ENCODE measurements around the gene ATP8B4. TPM values are rescaled to one million over a fixed set of nuclear protein-coding genes. Genes with fewer than 3 reads are reported as not detected.

Gene ATP8B4
- total RNA-seq, 1 donor from 2014 or later, result 9.4 TPM

DNA sequence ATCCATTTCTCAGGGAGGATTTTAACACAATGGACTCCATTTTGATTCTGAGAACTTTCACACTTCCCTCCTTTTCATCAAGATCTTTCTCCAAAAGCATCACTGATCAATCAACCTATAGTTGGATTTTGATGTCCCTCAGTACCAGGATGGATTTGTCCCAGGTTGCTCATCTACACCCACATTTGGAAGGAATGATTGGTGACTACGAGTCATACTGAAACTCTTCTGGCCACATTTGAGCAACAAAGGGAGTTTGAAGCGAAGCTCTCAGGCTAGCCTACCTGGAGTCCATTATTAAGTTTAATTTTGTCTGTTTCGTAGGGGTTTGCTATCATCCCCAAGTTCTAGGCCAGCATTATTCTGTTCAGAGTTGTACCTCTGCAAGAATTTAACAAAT lies 31.3 kb upstream of the ATP8B4 start:
- no peak overlapping the region for H3K4me3 ChIP-seq
- ATAC-seq (no peak), DNase-seq (no peak)
- no peaks in the 10 kb centered on the region for H3K36me3 ChIP-seq
- H3K27me3 ChIP-seq, result no peaks in the 10 kb centered on the region
- H3K9me3 ChIP-seq, result no peaks in the 10 kb centered on the region
- H3K27ac ChIP-seq, result no peak overlapping the region
- TF ChIP-seq, protein P1, sequence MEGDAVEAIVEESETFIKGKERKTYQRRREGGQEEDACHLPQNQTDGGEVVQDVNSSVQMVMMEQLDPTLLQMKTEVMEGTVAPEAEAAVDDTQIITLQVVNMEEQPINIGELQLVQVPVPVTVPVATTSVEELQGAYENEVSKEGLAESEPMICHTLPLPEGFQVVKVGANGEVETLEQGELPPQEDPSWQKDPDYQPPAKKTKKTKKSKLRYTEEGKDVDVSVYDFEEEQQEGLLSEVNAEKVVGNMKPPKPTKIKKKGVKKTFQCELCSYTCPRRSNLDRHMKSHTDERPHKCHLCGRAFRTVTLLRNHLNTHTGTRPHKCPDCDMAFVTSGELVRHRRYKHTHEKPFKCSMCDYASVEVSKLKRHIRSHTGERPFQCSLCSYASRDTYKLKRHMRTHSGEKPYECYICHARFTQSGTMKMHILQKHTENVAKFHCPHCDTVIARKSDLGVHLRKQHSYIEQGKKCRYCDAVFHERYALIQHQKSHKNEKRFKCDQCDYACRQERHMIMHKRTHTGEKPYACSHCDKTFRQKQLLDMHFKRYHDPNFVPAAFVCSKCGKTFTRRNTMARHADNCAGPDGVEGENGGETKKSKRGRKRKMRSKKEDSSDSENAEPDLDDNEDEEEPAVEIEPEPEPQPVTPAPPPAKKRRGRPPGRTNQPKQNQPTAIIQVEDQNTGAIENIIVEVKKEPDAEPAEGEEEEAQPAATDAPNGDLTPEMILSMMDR (IDR thresholded peaks at IDR 0.05), result no peak
- no peaks in the 10 kb centered on the region for H3K4me1 ChIP-seq
- intact Hi-C loops (cut with DNase I), result no loop called here

DNA sequence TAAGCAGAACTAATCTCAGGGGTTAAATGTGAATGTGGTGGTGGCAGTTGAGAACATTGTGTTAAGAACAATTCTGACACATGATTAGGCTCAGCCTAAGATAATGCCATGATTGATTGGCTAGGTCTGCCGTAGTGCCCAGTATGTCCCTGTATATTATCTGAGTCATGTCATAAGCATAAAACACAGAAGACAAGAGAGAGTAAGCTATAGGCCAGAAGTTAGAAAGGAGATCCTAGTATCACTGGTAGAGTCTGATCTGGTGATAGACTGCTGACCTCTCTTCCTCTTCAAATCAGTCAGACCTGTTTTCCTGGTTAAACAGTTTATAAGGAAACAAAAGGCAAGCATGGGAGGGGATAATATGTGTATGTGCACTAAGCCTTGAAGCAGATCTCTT lies 30.1 kb upstream of the ATP8B4 start:
- Histone ChIP-seq H3K9me3 (no peaks in the 10 kb centered on the region), H3K4me3 (no peak overlapping the region), H3K36me3 (no peaks in the 10 kb centered on the region), H3K4me1 (no peaks in the 10 kb centered on the region), H3K27ac (no peak overlapping the region), H3K27me3 (no peaks in the 10 kb centered on the region)
- ATAC-seq (no peak), DNase-seq (no peak)
- TF ChIP-seq, protein P1 (IDR thresholded peaks at IDR 0.05), result no peak
- intact Hi-C loops (cut with DNase I), result no loop called here

DNA sequence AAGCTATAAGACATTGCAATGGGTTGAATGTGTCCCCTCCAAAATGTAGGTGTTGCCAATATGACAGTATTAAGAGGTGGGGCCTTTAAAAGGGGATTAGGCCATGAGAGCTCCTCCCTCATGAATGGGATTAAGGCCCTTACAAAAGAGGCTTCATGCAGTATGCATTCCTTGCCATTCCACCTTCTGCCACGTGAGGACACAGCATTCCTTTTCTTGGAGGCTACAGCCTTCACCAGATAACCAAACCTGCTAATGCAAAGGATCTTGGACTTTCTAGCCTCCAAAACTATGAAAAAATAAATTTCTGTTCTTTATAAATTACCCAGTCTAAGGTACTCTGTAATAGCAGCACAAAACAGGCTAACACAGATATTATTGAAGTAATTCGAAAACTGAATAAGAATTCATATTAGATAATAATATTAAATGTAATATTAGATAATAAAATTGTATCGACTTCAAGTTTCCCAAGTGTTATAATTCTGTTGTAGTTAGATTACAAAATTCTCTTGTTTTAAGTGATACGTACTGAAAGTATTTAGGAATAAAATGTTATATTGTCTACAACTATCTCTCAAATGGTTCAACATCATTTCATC lies 29.4 kb upstream of the ATP8B4 start:
- no peak for DNase-seq
- intact Hi-C loops (cut with DNase I), result no loop called here
- no peaks in the 10 kb centered on the region for H3K27me3 ChIP-seq
- H3K27ac ChIP-seq, result no peak overlapping the region
- H3K4me3 ChIP-seq, result no peak overlapping the region
- no peaks in the 10 kb centered on the region for H3K9me3 ChIP-seq
- no peak for ATAC-seq
- H3K36me3 ChIP-seq, result no peaks in the 10 kb centered on the region
- TF ChIP-seq, protein P1 (IDR thresholded peaks at IDR 0.05), result peak; percentile 10
- H3K4me1 ChIP-seq, result no peaks in the 10 kb centered on the region

DNA sequence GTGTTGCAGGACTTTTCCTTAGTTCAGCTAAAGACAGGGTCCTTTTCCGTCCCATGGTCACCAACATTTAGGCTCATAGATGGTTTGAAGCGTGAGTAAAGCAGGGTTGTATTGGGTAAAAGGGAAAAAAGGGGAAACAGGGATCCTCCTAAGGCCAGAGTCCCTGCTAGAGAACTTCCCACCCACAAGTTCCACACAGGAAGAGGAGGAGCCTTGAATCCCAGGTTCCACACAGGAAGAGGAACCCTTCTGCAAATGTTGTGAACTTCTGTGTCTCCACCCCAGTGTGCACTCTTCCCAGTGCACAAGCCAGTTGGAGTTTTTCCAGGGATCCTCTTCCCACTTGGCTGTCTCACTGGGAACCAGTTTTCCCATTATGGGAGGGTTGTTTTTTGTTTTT lies 27.6 kb upstream of the ATP8B4 start:
- ATAC-seq, result peak; percentile 79
- TF ChIP-seq, protein P1 (IDR thresholded peaks at IDR 0.05), result no peak
- intact Hi-C loops (cut with DNase I), result no loop called here
- H3K36me3 ChIP-seq, result no peaks in the 10 kb centered on the region
- no peak overlapping the region for H3K27ac ChIP-seq
- no peak overlapping the region for H3K4me3 ChIP-seq
- DNase-seq, result no peak
- H3K4me1 ChIP-seq, result no peaks in the 10 kb centered on the region
- no peaks in the 10 kb centered on the region for H3K27me3 ChIP-seq
- no peaks in the 10 kb centered on the region for H3K9me3 ChIP-seq

DNA sequence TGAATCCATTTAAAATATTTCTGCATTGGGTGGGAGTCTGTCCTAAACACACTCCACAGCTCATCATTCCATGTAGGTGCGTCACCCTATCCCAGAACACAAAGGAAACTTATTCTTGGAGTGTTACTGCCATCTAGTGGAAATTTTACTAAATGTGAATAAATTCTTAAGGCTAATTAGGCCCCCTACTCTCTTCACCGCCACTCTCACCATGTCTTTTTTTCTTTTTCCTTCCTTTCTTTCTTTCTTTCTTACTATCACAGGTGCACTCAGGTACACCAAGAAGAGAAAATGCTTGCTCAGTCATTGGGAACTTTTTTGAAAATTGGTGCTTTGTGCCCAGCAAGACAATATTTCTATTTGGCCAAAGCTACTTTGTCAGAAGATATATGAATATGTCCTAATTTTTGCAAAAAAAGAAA lies 26.4 kb upstream of the ATP8B4 start:
- ATAC-seq (peak; percentile 89), DNase-seq (no peak)
- Histone ChIP-seq H3K27ac (no peak overlapping the region), H3K4me1 (no peaks in the 10 kb centered on the region), H3K9me3 (no peaks in the 10 kb centered on the region), H3K4me3 (no peak overlapping the region), H3K27me3 (no peaks in the 10 kb centered on the region), H3K36me3 (no peaks in the 10 kb centered on the region)
- TF ChIP-seq, protein P1 (IDR thresholded peaks at IDR 0.05), result peak; percentile 64
- intact Hi-C loops (cut with DNase I), result no loop called here

All from upper lobe of right lung (tissue), 1 donor.